Stomach (tissue), 4 donors: ENCODE measurements around the gene PTCH2.

Experiments used
- EP300 ChIP-seq: sonication (generic); formaldehyde crosslinking; IDR thresholded peaks from one replicate; pipeline ENCODE4 v1.6.1; 2017; ENCODE audit warnings: antibody characterized with exemption
- POLR2AphosphoS5 ChIP-seq, 3 donors: sonication (generic); formaldehyde crosslinking; IDR thresholded peaks; one replicate each; pipeline ENCODE4 v1.6.1; 2016; ENCODE audit warnings: antibody characterized with exemption in 3 of 3
- TF ChIP-seq, protein P1 (sequence below), 7 experiments: fragments of 450-650 bp in 4 of 7; fragments of 200-600 bp in 3 of 7; sonication (generic) in 3 of 7; IDR thresholded peaks; one replicate each; pipeline ENCODE4 v1.5.1; 2016 to 2019; ENCODE audit warnings: antibody characterized with exemption in 7 of 7, control low read depth in 2 of 7, mild to moderate bottlenecking in 1 of 7

GRCh38 chr1:44778705-44779576 lies 64.1 kb downstream of the PTCH2 start:
- TF ChIP-seq, protein P1, sequence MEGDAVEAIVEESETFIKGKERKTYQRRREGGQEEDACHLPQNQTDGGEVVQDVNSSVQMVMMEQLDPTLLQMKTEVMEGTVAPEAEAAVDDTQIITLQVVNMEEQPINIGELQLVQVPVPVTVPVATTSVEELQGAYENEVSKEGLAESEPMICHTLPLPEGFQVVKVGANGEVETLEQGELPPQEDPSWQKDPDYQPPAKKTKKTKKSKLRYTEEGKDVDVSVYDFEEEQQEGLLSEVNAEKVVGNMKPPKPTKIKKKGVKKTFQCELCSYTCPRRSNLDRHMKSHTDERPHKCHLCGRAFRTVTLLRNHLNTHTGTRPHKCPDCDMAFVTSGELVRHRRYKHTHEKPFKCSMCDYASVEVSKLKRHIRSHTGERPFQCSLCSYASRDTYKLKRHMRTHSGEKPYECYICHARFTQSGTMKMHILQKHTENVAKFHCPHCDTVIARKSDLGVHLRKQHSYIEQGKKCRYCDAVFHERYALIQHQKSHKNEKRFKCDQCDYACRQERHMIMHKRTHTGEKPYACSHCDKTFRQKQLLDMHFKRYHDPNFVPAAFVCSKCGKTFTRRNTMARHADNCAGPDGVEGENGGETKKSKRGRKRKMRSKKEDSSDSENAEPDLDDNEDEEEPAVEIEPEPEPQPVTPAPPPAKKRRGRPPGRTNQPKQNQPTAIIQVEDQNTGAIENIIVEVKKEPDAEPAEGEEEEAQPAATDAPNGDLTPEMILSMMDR (IDR thresholded peaks at IDR 0.05) = no peak
- no peak for TF ChIP-seq EP300
- no peak for TF ChIP-seq POLR2AphosphoS5 (IDR thresholded peaks at IDR 0.05)
